ENCODE measurements around the gene NLK.
"Not testable (repeated sequence)": the region's sequence is repeated elsewhere in the genome, so short reads cannot be mapped to it uniquely, and the experiment has no call there.

Gene NLK

DNA sequence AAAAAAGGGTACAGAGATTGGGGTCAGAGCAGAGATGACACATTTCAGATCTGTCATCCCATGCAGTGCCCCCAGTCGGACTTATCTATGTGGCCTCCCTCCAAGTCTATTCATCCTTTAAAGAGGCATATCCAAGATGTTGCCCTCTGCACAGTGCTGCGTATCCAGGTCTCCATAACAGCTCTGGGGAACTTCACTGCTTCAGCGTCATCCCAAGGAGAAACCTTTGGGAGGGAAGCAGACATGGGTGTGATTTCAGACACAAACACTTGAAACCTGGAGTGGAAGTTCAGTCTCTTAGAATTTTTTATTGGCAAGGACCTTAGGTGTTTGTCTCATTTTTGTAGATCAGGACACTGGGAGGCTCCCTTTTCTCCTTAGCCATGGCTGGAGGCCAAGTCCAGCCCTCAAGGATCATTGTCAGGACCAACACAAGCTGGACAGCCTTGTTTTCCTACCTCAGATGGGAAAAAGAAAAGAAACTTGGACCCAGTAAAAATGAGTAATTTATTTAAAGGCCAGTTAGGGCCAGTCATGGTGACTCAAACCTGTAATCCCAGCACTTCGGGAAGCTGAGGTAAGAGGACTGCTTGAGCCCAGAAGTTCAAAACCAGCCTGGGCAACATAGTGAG, 23.9 kb upstream of the NLK start:
- DNase-seq (ENCODE audit: low read depth in 2 of 2), result peak; percentile 52 to 74
- H3K4me3 ChIP-seq (replicated peaks in 1 of 2; ENCODE audit: low read depth in 2 of 2, low read length in 2 of 2), result no peak overlapping the region
- TF ChIP-seq, protein P1, sequence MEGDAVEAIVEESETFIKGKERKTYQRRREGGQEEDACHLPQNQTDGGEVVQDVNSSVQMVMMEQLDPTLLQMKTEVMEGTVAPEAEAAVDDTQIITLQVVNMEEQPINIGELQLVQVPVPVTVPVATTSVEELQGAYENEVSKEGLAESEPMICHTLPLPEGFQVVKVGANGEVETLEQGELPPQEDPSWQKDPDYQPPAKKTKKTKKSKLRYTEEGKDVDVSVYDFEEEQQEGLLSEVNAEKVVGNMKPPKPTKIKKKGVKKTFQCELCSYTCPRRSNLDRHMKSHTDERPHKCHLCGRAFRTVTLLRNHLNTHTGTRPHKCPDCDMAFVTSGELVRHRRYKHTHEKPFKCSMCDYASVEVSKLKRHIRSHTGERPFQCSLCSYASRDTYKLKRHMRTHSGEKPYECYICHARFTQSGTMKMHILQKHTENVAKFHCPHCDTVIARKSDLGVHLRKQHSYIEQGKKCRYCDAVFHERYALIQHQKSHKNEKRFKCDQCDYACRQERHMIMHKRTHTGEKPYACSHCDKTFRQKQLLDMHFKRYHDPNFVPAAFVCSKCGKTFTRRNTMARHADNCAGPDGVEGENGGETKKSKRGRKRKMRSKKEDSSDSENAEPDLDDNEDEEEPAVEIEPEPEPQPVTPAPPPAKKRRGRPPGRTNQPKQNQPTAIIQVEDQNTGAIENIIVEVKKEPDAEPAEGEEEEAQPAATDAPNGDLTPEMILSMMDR (IDR thresholded peaks at IDR 0.05; ENCODE audit: low read depth, low read length), result no peak

DNA sequence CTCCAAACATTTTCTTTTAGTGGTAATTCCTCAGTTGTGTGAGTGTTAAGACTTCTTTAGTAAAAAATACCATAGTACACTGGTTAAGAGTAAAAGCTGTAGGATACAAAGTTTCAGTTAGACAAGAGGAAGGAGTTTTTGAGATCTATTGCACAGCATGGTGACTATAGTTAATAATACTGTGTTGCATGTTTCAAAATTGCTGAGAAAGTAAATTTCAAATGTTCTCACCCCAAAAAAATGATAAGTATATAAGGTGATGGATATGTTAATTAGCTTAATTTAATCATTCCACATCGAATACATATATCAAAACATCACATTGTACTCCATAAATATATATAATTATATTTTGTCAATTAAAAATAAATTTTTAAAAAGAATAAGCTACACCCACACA, 22.0 kb upstream of the NLK start:
- no peak overlapping the region for H3K4me3 ChIP-seq (replicated peaks in 1 of 2; ENCODE audit: low read depth in 2 of 2, low read length in 2 of 2)
- TF ChIP-seq, protein P1 (IDR thresholded peaks at IDR 0.05; ENCODE audit: low read depth, low read length), result no peak
- no peak for DNase-seq (ENCODE audit: low read depth in 2 of 2)

DNA sequence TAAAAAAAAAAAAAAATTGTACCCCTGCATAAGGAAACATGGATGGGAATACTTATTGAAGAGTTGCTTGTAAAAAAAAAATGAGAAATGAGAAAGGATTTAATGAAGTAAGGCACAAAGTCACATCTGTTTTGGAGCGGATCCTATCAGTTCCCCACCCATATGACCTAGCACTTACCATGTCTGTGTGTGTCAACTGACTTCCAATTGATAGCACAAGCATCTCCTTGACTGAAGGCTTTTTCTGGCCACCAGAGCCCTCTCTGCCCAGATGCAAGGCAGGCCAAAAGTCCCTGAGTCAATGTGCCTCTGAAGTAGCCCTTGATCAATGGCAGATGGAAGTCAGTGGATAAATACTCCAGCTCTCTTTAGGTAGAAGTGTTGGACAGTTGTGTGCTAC, 13.4 kb upstream of the NLK start:
- H3K4me3 ChIP-seq (replicated peaks in 1 of 2; ENCODE audit: low read depth in 2 of 2, low read length in 2 of 2), result no peak overlapping the region
- TF ChIP-seq, protein P1 (IDR thresholded peaks at IDR 0.05; ENCODE audit: low read depth, low read length), result no peak
- DNase-seq (ENCODE audit: low read depth in 2 of 2), result no peak

DNA sequence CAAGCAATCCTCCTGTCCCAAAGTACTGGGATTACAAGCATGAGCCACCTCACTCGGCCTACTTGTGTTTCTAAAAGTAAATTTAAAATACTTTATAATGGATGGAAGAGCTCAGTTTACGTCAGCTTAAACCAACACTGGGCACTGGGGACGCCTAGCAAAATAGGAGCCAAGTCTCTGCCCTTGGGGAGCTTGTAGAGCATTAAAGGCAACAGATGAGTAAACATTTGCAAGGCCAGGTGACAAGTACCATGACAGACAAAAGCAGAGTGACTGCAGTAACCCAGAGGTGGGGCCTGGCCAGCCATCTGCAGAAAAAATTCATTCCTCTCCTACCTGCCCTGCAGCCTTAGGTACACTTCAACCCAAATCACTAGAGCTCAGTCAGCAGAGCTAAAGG, 12.1 kb upstream of the NLK start:
- DNase-seq (ENCODE audit: low read depth in 2 of 2), result no peak
- TF ChIP-seq, protein P1 (IDR thresholded peaks at IDR 0.05; ENCODE audit: low read depth, low read length), result no peak
- no peak overlapping the region for H3K4me3 ChIP-seq (replicated peaks in 1 of 2; ENCODE audit: low read depth in 2 of 2, low read length in 2 of 2)

DNA sequence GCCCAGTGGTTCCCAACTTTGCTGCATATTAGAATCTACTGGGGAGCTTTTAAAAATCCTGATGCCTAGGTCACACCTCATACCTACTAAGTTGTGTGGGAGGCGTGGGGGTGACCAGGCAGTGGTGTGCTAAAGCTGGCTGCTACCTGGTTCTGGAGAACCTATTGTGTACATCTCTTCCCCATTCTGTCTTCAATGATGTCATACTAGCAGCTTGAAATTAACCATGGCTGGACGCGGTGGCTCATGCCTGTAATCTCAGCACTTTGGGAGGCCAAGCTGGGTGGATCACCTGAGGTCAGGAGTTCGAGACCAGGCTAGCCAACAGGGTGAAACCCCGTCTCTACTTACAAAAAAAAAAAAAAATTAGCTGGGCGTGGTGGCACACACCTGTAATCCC, 11.3 kb upstream of the NLK start:
- DNase-seq (ENCODE audit: low read depth in 2 of 2), result no peak
- no peak overlapping the region for H3K4me3 ChIP-seq (replicated peaks in 1 of 2; ENCODE audit: low read depth in 2 of 2, low read length in 2 of 2)
- TF ChIP-seq, protein P1 (IDR thresholded peaks at IDR 0.05; ENCODE audit: low read depth, low read length), result no peak

DNA sequence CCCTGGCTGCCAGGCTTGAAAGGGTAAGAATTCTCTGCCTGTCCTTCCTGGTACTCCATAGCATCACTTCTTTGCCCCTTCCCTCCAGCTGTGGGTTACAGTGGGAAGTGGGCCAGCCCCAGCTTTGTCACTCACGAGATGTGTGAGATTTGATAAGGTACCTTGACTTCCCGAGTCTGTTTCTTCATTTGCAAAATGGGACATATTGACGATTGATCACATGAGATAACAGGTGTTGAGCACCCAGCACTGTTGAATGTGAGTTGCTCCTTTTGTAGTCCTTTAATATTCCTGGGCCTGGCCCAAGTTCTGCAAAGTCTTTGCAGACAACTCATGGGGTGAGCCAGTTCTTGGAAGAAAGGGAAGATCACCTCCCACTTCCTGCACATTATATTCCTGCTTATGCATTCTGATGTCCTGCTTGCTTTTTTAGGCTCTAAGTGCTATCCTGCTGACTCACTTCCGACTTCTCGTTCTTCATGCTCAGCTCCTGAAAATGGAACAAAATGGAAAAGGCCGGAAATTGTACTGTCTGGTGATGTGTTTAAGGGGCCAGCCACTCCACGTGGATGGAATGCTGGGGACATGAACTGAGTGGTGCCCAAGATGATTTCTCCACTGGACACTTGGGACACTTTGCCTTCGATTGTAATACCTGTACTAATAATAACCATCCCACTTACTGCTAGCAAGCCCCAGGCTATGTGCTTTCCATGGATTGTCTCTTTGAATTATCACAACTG, 8.3 kb upstream of the NLK start:
- peak; percentile 91 to 97 for DNase-seq (ENCODE audit: low read depth in 2 of 2)
- TF ChIP-seq, protein P1 (IDR thresholded peaks at IDR 0.05; ENCODE audit: low read depth, low read length), result no peak
- H3K4me3 ChIP-seq (replicated peaks in 1 of 2; ENCODE audit: low read depth in 2 of 2, low read length in 2 of 2), result no peak overlapping the region

DNA sequence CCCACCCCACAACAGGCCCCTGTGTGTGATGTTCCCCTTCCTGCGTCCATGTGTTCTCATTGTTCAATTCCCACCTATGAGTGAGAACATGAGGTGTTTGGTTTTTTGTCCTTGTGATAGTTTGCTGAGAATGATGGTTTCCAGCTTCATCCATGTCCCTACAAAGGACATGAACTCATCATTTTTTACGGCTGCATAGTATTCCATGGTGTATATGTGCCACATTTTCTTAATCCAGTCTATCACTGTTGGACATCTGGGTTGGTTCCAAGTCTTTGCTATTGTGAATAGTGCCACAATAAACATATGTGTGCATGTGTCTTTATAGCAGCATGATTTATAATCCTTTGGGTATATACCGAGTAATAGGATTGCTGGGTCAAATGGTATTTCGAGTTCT, 7.0 kb upstream of the NLK start:
- not testable (repeated sequence) for H3K4me3 ChIP-seq (replicated peaks in 1 of 2; ENCODE audit: low read depth in 2 of 2, low read length in 2 of 2); DNase-seq (ENCODE audit: low read depth in 2 of 2)

DNA sequence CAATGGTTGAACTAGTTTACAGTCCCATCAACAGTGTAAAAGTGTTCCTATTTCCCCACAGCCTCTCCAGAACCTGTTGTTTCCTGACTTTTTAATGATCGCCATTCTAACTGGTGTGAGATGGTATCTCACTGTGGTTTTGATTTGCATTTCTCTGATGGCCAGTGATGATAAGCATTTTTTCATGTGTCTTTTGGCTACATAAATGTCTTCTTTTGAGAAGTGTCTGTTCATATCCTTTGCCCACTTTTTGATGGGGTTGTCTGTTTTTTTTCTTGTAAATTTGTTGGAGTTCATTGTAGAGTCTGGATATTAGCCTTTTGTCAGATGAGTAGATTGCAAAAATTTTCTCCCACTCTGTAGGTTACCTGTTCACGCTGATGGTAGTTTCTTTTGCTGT, 6.6 kb upstream of the NLK start:
- H3K4me3 ChIP-seq (replicated peaks in 1 of 2; ENCODE audit: low read depth in 2 of 2, low read length in 2 of 2); DNase-seq (ENCODE audit: low read depth in 2 of 2): not testable (repeated sequence)

Data from cardiac fibroblast (primary cell).